HG02973 (cell line): ENCODE results near the gene TSPO2.
A peak's percentile ranks its signal among the peaks of the same experiment; 100 is the strongest.

Source experiments
- ATAC-seq: cut with Tn5 transposase; IDR thresholded peaks from one replicate; pipeline ENCODE4 v1.9.1; 2021; ENCODE audit warnings: moderate library complexity; ENCODE audit not compliant: unreplicated experiment

TSPO2 gene

DNA sequence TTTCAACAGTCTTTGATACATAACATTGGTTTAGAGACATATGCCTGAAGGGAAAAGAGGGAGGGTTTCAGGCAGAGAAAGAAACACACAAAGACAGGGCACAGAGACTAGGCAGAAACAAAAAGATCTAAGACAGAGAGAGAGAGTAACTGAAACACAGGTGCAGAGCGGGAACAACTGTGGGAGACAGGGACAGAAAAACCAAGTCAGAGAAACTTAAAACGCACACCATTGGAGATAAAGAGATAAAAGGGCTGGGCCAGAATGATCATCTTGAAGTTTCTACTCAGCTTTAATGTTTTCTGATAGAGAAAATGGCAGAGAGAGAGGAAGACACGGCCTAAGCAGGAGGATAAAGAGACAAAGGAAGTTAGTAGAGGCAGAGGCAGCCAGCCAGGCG is 15.0 kb upstream of the TSPO2 start:
- no peak for ATAC-seq

GRCh38 chr6:41027799-41028560 is 14.3 kb upstream of the TSPO2 start:
- ATAC-seq: peak; percentile 69

DNA sequence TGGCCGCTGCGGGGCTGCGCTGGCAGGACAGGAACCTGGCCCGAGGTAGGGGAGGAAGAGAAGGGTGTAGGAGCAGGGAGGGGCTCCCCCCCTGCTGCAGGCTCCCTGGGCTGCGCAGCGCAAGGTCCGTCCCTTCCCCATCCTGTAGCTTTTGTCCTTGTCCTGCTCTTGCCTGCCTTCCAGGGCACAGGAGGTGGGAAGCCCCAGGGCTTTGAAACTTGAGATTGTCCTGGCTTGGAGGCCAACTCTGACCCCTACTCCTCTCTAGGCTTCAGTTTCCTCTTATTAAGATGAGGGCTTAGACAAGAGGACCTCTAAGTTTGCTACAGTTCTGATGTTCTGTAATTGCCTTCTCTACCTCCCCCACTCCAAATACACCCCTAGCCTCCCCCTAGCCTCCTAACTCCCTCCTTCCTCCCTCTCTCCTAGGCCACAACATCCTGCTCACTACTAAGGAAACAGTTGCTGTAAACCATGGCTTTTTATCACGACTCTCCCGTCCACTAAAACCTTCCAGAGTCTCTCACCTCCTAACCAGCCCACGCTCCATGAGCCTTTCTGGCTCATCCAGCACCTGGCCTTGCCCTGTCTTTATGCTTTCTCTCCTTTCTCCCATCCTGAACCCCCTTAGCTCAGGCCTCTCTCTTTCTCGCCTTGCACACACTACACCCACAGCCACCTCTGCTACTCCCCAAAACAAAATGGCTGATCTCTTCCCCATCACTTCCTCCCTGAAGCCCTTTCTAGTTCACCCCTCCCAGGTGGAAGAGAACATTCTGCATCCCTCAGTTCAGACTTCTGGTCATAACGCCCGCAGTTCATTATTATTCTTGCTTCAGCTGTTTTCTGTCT is 13.5 kb upstream of the TSPO2 start:
- no peak for ATAC-seq

GRCh38 chr6:41032830-41033229 is 9.4 kb upstream of the TSPO2 start:
- ATAC-seq: no peak

GRCh38 chr6:41033776-41034175 is 8.5 kb upstream of the TSPO2 start:
- no peak for ATAC-seq

- ATAC-seq: no peak
Measured at GRCh38 chr6:41036186-41036585, 6.1 kb upstream of the TSPO2 start.

GRCh38 chr6:41036601-41037000 is 5.7 kb upstream of the TSPO2 start:
- ATAC-seq: no peak

DNA sequence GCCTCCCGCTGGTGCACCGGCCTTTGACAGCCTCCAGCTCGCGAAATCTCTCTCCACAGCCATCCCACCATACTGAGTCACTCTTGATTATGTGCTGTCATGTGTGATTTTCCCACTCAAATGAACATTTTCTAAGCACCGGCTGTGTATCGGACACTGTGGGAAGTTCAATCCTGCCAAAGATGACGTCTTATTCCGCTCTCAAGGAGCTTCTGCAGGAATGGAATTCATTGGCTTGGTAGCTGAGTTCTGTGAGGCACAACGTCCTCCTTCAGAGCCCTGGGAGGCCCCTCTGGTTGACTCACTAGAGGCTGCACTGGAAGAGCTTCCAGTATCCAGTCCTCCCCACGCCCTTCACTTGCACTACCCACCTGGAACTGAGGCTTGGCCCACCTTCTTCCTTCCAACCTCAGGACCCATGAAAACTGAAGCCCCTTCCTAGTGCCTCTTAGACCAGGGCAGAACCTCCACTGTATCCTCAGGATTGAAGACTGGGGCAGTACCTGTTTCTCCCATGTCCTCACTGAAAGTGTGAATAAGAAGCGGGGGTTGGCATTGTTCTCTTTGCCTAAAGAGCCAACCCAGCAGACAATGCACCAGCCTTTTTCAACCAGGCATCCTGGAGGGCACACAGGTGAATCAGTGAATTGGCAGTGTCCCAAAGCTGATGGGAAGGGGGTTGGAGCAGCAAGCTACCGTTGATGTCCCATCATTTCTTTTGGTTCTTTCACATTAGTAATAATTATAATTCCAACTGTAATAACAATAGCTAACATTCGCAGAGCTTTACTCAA is 5.0 kb upstream of the TSPO2 start:
- ATAC-seq: no peak

GRCh38 chr6:41038205-41038604 is 4.1 kb upstream of the TSPO2 start:
- no peak for ATAC-seq

DNA sequence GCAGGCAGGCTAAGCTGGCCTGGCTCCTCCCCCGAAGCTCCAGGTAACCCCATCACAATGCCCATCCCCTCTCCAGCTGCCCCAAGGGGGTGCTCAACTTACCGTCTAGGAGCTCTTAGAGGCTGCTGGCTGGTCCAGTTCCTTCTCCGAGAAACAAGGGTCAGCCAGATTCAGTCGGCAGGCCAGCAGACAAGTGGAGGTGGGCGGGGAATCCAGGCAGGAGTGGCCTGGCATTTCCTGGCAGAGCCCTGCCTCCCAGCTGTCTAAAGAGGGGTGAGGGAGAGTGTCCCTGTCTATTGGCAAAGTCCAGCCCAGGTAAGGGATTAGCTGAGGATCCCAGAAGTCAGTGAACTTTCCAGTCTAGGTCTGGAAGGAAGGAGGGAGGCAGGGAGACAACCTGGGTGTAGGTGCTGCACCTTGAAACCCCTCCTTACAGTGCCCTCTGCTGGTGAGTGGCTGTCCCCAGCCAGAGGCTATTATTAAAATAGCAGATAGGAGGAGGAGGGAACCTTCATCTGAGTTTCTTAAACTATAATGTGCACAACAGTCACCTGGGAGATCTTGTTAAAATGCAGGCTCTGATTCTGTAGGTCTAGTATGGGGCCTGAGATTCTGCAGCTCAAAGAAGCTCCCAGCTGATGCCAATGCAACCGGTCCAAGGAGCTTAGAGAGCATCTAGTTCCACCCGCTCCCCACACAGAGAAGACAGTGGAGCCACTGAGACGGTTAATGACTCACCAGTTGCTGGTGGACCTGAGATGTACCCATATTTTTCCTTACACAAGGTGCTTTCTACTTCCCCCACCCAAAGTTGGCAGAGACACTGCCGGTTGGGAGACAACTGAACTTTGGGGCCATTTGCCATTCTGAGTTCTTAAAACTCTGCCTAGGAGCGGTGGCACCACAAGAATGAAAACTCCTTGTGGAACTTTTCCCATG is 2.9 kb upstream of the TSPO2 start, which contains the start of gene UNC5CL:
Gene UNC5CL (minus strand): TSS at position 162 of the 939 bp plus-strand sequence. CDS start 4,147 bp downstream, outside the sequence.
- ATAC-seq: no peak

- ATAC-seq: no peak
Measured at GRCh38 chr6:41040101-41040939, 1.9 kb upstream of the TSPO2 start.

- ATAC-seq: no peak
Measured at GRCh38 chr6:41040940-41041536, 1.2 kb upstream of the TSPO2 start.

- ATAC-seq: no peak
Measured at GRCh38 chr6:41043151-41043550, 884 bp downstream of the TSPO2 start.

DNA sequence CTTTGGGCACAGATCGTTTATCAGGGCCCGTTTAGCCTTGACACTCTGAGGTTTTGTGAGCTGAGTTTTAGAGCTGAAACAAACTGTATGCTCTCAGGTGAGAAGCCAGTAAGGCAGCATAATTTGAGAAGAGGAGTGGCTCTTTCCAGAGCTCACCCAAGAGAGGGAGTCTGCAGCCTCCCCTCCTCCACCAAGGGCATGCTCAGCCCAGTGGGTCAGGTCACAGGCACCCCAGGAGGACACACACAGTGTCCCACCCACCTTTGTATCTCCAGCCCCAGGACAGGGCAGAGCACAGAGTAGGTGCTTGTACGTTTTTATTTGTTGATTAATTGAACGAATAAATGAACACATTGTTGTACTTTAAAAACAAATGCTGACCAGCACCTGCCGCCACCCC is 3.4 kb downstream of the TSPO2 start:
- no peak for ATAC-seq

- no peak for ATAC-seq
Measured at GRCh38 chr6:41046084-41046483, 3.8 kb downstream of the TSPO2 start.

- no peak for ATAC-seq
Measured at GRCh38 chr6:41047306-41047705, 5.0 kb downstream of the TSPO2 start.

DNA sequence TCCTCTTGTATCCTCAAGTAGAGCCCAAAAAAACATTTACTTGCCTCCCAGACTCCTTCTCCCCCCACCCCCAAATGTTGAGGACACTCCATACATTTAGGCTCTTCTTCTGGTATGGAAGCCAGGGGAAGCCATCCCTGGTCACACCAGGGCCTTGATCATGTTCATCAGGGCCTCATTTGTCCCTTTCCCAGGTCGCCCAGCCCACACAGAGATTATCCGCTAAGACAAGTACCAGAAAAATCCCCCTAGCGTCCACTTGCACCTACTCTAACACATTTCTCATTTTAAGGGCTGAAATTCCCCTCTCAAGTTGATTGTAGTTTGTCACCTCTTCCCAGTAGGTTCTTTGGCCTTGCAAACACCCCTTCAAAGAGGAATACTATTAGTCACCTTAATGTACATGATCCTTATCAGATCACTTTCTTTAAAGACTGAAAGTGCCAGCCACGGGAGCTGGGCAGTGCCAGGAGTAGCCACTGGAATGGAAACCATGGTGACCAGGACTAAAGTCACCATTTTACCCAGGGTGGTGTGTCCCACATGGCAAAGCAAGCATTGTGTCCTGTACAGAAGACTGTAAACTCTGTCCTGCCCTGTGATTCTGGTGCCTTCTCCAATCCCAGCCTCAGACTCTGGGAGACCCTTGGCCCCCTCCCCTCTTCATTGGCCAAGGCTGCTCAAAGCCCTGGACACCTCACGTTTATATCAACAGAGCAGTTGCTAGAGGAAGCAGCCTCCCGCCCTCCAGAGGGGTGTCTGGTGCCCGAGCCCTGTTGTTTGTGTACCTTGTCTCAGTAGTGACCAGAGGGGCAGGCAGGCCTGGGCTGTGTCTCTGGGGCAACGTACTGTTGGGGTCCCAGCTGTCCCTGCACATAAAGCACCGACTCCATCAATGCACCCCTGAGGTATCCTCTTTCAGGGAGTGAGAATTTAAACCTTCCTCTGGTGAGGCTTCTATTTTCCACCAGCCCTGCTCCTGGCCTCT is 5.8 kb downstream of the TSPO2 start:
- no peak for ATAC-seq

DNA sequence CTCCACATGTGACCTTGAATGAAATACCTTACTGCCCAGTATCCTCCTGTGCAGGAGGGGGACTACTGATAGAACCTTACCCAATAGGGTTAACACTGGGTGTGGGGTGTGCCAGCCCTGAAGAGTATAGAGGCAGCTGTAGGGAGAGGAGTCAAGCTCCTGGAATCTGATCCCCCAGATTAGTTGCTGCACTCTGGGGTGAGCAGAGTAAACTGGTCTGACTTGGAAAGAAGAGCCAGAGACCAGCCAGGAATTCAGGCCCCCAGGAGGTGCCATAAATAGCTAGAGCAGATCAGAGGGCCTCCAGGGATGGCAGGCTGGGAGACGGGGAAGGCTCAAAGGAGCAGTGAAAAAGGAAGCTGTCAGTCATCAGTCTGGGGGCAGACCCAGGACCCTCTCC is 7.3 kb downstream of the TSPO2 start:
- no peak for ATAC-seq
